Neural progenitor cell (in vitro differentiated cells): ENCODE measurements around the gene MYOM3. TPM values are rescaled to one million over a fixed set of nuclear protein-coding genes. Genes with fewer than 3 reads are reported as not detected.

ENCODE experiments used
- DNase-seq: peaks from one replicate; pipeline ENCODE4 v3.0.0-alpha.2; 2016; ENCODE audit warnings: low spot score
- H2AFZ ChIP-seq: fragments of 200-600 bp; sonication (generic); replicated peaks from 2 replicates; pipeline ENCODE4 v1.6.1; 2016; ENCODE audit warnings: antibody characterized with exemption
- H3F3A ChIP-seq: fragments of 200-600 bp; sonication (generic); 2 replicates; pipeline ENCODE4 v1.6.1; 2016; ENCODE audit warnings: antibody characterized with exemption, low read depth
- H3K27ac ChIP-seq: fragments of 200-600 bp; sonication (generic); 2 replicates; pipeline ENCODE4 v1.5.1; 2016; ENCODE audit warnings: mild to moderate bottlenecking
- H3K27me3 ChIP-seq: fragments of 200-600 bp; sonication (generic); 2 replicates; pipeline ENCODE4 v1.6.1; 2016; ENCODE audit warnings: mild to moderate bottlenecking, moderate library complexity
- H3K36me3 ChIP-seq: fragments of 200-600 bp; sonication (generic); 2 replicates; pipeline ENCODE4 v1.5.1; 2016
- H3K4me1 ChIP-seq: fragments of 200-600 bp; sonication (generic); 2 replicates; pipeline ENCODE4 v1.6.1; 2016; ENCODE audit warnings: mixed run types
- H3K4me2 ChIP-seq: fragments of 200-600 bp; sonication (generic); 2 replicates; pipeline ENCODE4 v1.6.1; 2016
- H3K4me3 ChIP-seq: fragments of 200-600 bp; sonication (generic); 2 replicates; pipeline ENCODE4 v1.5.1; 2016
- H3K79me2 ChIP-seq: fragments of 200-600 bp; sonication (generic); 2 replicates; pipeline ENCODE4 v1.6.1; 2016; ENCODE audit warnings: low read depth
- H3K9ac ChIP-seq: fragments of 200-600 bp; sonication (generic); 2 replicates; pipeline ENCODE4 v1.6.1; 2016
- H3K9me3 ChIP-seq: fragments of 200-600 bp; sonication (generic); 2 replicates; pipeline ENCODE4 v1.5.1; 2016; ENCODE audit warnings: low read depth
- H4K20me1 ChIP-seq: fragments of 200-600 bp; sonication (generic); 2 replicates; pipeline ENCODE4 v1.6.1; 2016; ENCODE audit warnings: low read depth
- H3K27ac Mint-ChIP-seq: 3 replicates; pipeline ENCODE4 v1.8.0; 2021; ENCODE audit warnings: mixed read lengths
- H3K27me3 Mint-ChIP-seq: 2 replicates; pipeline ENCODE4 v1.8.0; 2022; ENCODE audit warnings: low read depth, mild to moderate bottlenecking, inconsistent platforms, moderate library complexity, mixed read lengths; ENCODE audit not compliant: insufficient read depth
- H3K36me3 Mint-ChIP-seq: 3 replicates; pipeline ENCODE4 v1.8.0; 2021; ENCODE audit warnings: mixed read lengths
- H3K4me1 Mint-ChIP-seq: 3 replicates; pipeline ENCODE4 v1.8.0; 2021; ENCODE audit warnings: mixed read lengths
- H3K4me3 Mint-ChIP-seq: 3 replicates; pipeline ENCODE4 v1.8.0; 2021; ENCODE audit warnings: mild to moderate bottlenecking, moderate library complexity, mixed read lengths
- H3K9me3 Mint-ChIP-seq: 3 replicates; pipeline ENCODE4 v1.8.0; 2020; ENCODE audit warnings: mixed read lengths
- CTCF ChIP-seq: fragments of 200-600 bp; sonication (generic); IDR thresholded peaks from 2 replicates; pipeline ENCODE4 v1.5.1; 2017; ENCODE audit warnings: antibody characterized with exemption, mild to moderate bottlenecking
- EZH2 ChIP-seq: fragments of 200-600 bp; sonication (generic); IDR thresholded peaks from 2 replicates; pipeline ENCODE4 v1.6.1; 2017; ENCODE audit warnings: antibody characterized with exemption, mild to moderate bottlenecking, moderate library complexity
- EZH2phosphoT487 ChIP-seq: fragments of 200-600 bp; sonication (generic); IDR thresholded peaks from 2 replicates; pipeline ENCODE4 v1.6.1; 2017; ENCODE audit warnings: antibody characterized with exemption
- total RNA-seq: library from RNA; depleted of rRNA; stranded (reverse); fragments of >200 nt; gene quantifications from 2 replicates; pipeline ENCODE4 v1.2.3, GENCODE V29; 2015; ENCODE audit warnings: low replicate concordance

Gene MYOM3
- total RNA-seq, 1 donor from 2014 or later: not detected

- H3K4me2 ChIP-seq: no peak overlapping the region
- H3K27me3 ChIP-seq: no peaks in the 10 kb centered on the region
- H3K9me3 ChIP-seq: no peaks in the 10 kb centered on the region
- Mint-ChIP-seq H3K9me3 (no peaks in the 10 kb centered on the region), H3K4me3 (no peak overlapping the region), H3K4me1 (peaks cover 2% of the 10 kb centered on the region), H3K27ac (no peak overlapping the region), H3K36me3 (no peaks in the 10 kb centered on the region), H3K27me3 (peaks cover 9% of the 10 kb centered on the region)
- H3K4me1 ChIP-seq: peaks cover 3% of the 10 kb centered on the region
- no peaks in the 10 kb centered on the region for H3K36me3 ChIP-seq
- no peak overlapping the region for H3K4me3 ChIP-seq
- no peaks in the 10 kb centered on the region for H4K20me1 ChIP-seq
- no peak overlapping the region for H3K9ac ChIP-seq
- DNase-seq: no peak
- H3K27ac ChIP-seq: no peak overlapping the region
- H3K79me2 ChIP-seq: no peaks in the 10 kb centered on the region
- TF ChIP-seq CTCF: no peak
- TF ChIP-seq EZH2phosphoT487: no peak
- no peak for TF ChIP-seq EZH2
- H2AFZ ChIP-seq: no peak overlapping the region
- H3F3A ChIP-seq: no peaks in the 10 kb centered on the region
These were observed 36.0 kb downstream of the MYOM3 start for GRCh38 chr1:24075946-24076345.

- Mint-ChIP-seq H3K4me3 (no peak overlapping the region), H3K9me3 (no peaks in the 10 kb centered on the region), H3K36me3 (no peaks in the 10 kb centered on the region), H3K27me3 (peaks cover 9% of the 10 kb centered on the region), H3K27ac (no peak overlapping the region), H3K4me1 (peaks cover 5% of the 10 kb centered on the region)
- Histone ChIP-seq H3K36me3 (no peaks in the 10 kb centered on the region), H3K79me2 (no peaks in the 10 kb centered on the region), H2AFZ (no peak overlapping the region), H3K4me3 (no peak overlapping the region), H3K9me3 (no peaks in the 10 kb centered on the region), H3K9ac (no peak overlapping the region), H3K4me2 (no peak overlapping the region), H3F3A (no peaks in the 10 kb centered on the region), H3K27me3 (no peaks in the 10 kb centered on the region), H3K27ac (no peak overlapping the region), H4K20me1 (no peaks in the 10 kb centered on the region), H3K4me1 (peaks cover 3% of the 10 kb centered on the region)
- DNase-seq: no peak
- TF ChIP-seq EZH2 (no peak), CTCF (no peak), EZH2phosphoT487 (no peak)
These were observed 36.4 kb downstream of the MYOM3 start for GRCh38 chr1:24075590-24075854.

GRCh38 chr1:24074817-24075589 is 36.9 kb downstream of the MYOM3 start:
- H3K4me3 ChIP-seq: no peak overlapping the region
- TF ChIP-seq EZH2phosphoT487: no peak
- TF ChIP-seq EZH2: no peak
- no peak for TF ChIP-seq CTCF
- no peaks in the 10 kb centered on the region for H3K9me3 Mint-ChIP-seq
- no peak overlapping the region for H3K4me3 Mint-ChIP-seq
- peak overlapping the region; percentile 24 for H3K27ac Mint-ChIP-seq
- no peaks in the 10 kb centered on the region for H3K27me3 ChIP-seq
- H2AFZ ChIP-seq: no peak overlapping the region
- H3K79me2 ChIP-seq: no peaks in the 10 kb centered on the region
- H3K36me3 ChIP-seq: no peaks in the 10 kb centered on the region
- no peaks in the 10 kb centered on the region for H3K36me3 Mint-ChIP-seq
- no peak overlapping the region for H3K9ac ChIP-seq
- no peak for DNase-seq
- H3K27ac ChIP-seq: no peak overlapping the region
- no peaks in the 10 kb centered on the region for H4K20me1 ChIP-seq
- peaks cover 5% of the 10 kb centered on the region for H3K4me1 Mint-ChIP-seq
- H3K27me3 Mint-ChIP-seq: peaks cover 9% of the 10 kb centered on the region
- no peaks in the 10 kb centered on the region for H3F3A ChIP-seq
- no peaks in the 10 kb centered on the region for H3K9me3 ChIP-seq
- H3K4me2 ChIP-seq: no peak overlapping the region
- peaks cover 3% of the 10 kb centered on the region for H3K4me1 ChIP-seq
